Subcutaneous adipose tissue (tissue), 4 donors: ENCODE results near the gene USP7. TPM values are rescaled to one million over a fixed set of nuclear protein-coding genes. Genes with fewer than 3 reads are reported as not detected.

Experiments used
- total RNA-seq, 4 donors: library from RNA; depleted of rRNA; stranded (reverse); fragments of >200 nt; gene quantifications; one replicate each; pipeline ENCODE4 v1.1.0, GENCODE V29; 2016
- TF ChIP-seq, protein P1 (sequence below): fragments of 450-650 bp; IDR thresholded peaks from one replicate; pipeline ENCODE4 v1.5.1; 2016; ENCODE audit warnings: low read depth, mild to moderate bottlenecking, control low read depth, antibody characterized with exemption, moderate library complexity

The USP7 gene
- total RNA-seq, 4 donors from 2014 or later: 75.7 to 158 (median 85.1) TPM

DNA sequence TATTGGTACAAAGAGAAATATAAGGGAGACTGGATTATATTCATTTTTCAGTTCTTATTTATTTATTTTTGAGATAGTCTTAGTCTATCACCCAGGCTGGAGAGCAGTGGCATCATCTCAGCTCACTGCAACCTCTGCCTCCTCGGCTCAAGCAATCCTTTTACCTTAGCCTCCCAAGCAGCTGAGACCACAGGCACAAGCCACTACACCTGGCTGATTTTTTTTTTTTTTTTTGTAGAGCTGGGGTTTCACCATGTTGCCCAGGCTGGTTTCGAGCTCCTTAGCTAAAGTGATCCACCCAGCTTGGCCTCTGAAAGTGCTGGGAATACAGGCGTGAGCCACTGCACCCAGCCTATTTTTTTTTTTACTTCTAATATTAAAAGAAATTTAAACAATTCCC lies 40.1 kb upstream of the USP7 start:
- TF ChIP-seq, protein P1, sequence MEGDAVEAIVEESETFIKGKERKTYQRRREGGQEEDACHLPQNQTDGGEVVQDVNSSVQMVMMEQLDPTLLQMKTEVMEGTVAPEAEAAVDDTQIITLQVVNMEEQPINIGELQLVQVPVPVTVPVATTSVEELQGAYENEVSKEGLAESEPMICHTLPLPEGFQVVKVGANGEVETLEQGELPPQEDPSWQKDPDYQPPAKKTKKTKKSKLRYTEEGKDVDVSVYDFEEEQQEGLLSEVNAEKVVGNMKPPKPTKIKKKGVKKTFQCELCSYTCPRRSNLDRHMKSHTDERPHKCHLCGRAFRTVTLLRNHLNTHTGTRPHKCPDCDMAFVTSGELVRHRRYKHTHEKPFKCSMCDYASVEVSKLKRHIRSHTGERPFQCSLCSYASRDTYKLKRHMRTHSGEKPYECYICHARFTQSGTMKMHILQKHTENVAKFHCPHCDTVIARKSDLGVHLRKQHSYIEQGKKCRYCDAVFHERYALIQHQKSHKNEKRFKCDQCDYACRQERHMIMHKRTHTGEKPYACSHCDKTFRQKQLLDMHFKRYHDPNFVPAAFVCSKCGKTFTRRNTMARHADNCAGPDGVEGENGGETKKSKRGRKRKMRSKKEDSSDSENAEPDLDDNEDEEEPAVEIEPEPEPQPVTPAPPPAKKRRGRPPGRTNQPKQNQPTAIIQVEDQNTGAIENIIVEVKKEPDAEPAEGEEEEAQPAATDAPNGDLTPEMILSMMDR: no peak

DNA sequence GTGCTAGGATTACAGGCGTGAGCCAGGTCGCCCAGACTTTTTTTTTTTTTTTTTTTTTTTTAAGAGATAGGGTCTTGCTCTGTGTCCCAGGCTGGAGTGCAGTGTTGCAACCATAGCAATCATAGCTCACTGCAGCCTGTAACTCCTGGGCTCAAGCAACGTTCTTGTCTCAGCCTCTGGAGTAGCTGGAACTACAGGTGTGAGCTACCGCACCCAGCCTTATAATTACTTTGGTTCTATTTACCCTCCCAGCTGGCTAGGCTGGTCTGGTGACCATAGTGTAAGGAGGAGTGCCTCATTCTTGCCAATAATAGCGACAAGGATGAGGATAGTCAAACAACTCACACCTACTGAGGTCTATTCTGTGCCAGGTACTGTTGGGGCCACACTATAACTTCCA lies 39.6 kb upstream of the USP7 start:
- TF ChIP-seq, protein P1: no peak

- TF ChIP-seq, protein P1: no peak
Measured at GRCh38 chr16:9002042-9002441, 38.3 kb upstream of the USP7 start.

DNA sequence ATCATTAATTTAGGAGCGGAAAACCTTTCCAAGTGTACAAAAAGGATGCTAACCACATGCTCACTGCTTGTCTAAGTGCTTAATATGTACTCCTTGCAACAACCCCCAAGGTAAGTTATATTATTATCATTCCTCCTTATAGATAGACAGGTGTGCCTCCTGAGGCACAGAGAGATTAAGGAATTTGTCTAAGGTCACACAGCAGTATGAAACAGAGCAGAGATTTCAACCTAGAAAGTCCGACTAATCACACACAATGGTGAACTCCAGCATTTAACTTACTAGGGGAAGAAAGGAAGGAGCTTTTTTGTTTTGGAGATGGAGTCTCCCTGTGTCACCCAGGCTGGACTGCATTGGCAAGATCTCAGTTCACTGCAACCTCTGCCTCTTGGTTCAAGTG lies 37.0 kb upstream of the USP7 start:
- TF ChIP-seq, protein P1: no peak

DNA sequence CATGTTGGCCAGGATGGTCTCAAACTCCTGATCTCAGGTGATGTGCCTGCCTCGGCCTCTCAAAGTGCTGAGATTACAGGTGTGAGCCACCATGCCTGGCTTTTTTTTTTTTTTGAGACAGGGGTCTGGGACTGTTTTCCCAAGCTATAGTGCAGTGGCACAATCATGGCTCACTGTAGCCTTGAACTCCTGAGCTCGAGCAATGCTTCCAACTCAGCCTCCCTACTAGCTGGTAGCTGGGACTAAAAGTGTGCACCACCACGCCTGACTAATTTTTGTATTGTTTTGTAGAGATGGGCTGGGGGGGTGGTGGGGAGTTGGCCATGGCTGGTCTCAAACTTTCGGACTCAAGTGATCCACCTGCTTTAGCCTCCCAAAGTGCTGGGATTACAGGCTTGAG lies 36.1 kb upstream of the USP7 start:
- TF ChIP-seq, protein P1: no peak

- TF ChIP-seq, protein P1: no peak
Measured at GRCh38 chr16:8998108-8998507, 34.4 kb upstream of the USP7 start.

- TF ChIP-seq, protein P1: no peak
Measured at GRCh38 chr16:8996891-8997290, 33.2 kb upstream of the USP7 start.
